GM12878 (cell line): ENCODE data around the gene PGR.

Experiments used
- ATF2 ChIP-seq: IDR thresholded peaks from 2 replicates; pipeline ENCODE4 v1.6.1; 2012; ENCODE audit warnings: low read length, inconsistent platforms
- BRCA1 ChIP-seq: IDR thresholded peaks from 2 replicates; pipeline ENCODE4 v1.6.1; 2011; ENCODE audit warnings: low read depth, low read length, improper control_type of control experiment
- CEBPB ChIP-seq, 2 experiments: fragments of 150-350 bp in 1 of 2; IDR thresholded peaks; 2 replicates each; pipeline ENCODE4 v1.6.1; 2012 to 2014; ENCODE audit warnings: low read depth in 2 of 2, low read length in 2 of 2, borderline replicate concordance in 1 of 2, inconsistent platforms in 1 of 2
- EZH2 ChIP-seq: IDR thresholded peaks from 2 replicates; pipeline ENCODE4 v1.6.1; 2012; ENCODE audit warnings: low read depth, mild to moderate bottlenecking, control low read depth, inconsistent platforms, low read length, borderline replicate concordance; ENCODE audit not compliant: control insufficient read depth
- MTA2 ChIP-seq: fragments of 450-650 bp; IDR thresholded peaks from 2 replicates; pipeline ENCODE4 v1.6.1; 2016; ENCODE audit warnings: low read depth, mild to moderate bottlenecking, moderate library complexity
- POLR2A ChIP-seq: IDR thresholded peaks from 2 replicates; pipeline ENCODE4 v1.6.1; 2011; ENCODE audit warnings: low read depth, mild to moderate bottlenecking, low read length
- POLR2AphosphoS5 ChIP-seq: IDR thresholded peaks from 2 replicates; pipeline ENCODE4 v1.6.1; 2011; ENCODE audit warnings: mild to moderate bottlenecking, low read length, inconsistent platforms
- REST ChIP-seq: IDR thresholded peaks from 2 replicates; pipeline ENCODE4 v1.6.1; 2012; ENCODE audit warnings: mild to moderate bottlenecking, low read depth, low read length
- SP1 ChIP-seq: IDR thresholded peaks from one replicate; pipeline ENCODE4 v1.6.1; 2011; ENCODE audit warnings: low read depth, low read length
- STAT3 ChIP-seq: IDR thresholded peaks from 2 replicates; pipeline ENCODE4 v1.6.1; 2011; ENCODE audit warnings: low read depth, low read length, improper control_type of control experiment
- ZBTB4 ChIP-seq: fragments of 450-650 bp; formaldehyde crosslinking; IDR thresholded peaks from 2 replicates; pipeline ENCODE4 v1.4.0; 2022; ENCODE audit warnings: mild to moderate bottlenecking, moderate library complexity
- TF ChIP-seq, protein P1 (sequence below), 3 experiments: IDR thresholded peaks in 2 of 3; conservative IDR thresholded peaks in 1 of 3; 2 replicates each; pipeline ENCODE4 v1.5.1; 2011; ENCODE audit warnings: low read depth in 3 of 3, low read length in 3 of 3, mild to moderate bottlenecking in 3 of 3, control low read depth in 2 of 3, moderate library complexity in 2 of 3, inconsistent platforms in 1 of 3, mixed read lengths in 1 of 3; ENCODE audit not compliant: control insufficient read depth in 2 of 3, insufficient read depth in 1 of 3; ENCODE audit errors: extremely low read depth in 1 of 3
- TF ChIP-seq, protein P2 (sequence below): fragments of 450-650 bp; IDR thresholded peaks from 2 replicates; pipeline ENCODE4 v1.6.1; 2016; ENCODE audit warnings: mild to moderate bottlenecking

- TF ChIP-seq MTA2: no peak
- TF ChIP-seq, protein P1, sequence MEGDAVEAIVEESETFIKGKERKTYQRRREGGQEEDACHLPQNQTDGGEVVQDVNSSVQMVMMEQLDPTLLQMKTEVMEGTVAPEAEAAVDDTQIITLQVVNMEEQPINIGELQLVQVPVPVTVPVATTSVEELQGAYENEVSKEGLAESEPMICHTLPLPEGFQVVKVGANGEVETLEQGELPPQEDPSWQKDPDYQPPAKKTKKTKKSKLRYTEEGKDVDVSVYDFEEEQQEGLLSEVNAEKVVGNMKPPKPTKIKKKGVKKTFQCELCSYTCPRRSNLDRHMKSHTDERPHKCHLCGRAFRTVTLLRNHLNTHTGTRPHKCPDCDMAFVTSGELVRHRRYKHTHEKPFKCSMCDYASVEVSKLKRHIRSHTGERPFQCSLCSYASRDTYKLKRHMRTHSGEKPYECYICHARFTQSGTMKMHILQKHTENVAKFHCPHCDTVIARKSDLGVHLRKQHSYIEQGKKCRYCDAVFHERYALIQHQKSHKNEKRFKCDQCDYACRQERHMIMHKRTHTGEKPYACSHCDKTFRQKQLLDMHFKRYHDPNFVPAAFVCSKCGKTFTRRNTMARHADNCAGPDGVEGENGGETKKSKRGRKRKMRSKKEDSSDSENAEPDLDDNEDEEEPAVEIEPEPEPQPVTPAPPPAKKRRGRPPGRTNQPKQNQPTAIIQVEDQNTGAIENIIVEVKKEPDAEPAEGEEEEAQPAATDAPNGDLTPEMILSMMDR (IDR thresholded peaks at IDR 0.05 in 2 of 3, conservative IDR thresholded peaks at IDR 0.05 in 1 of 3; ENCODE audit: control insufficient read depth in 2 of 3, extremely low read depth in 1 of 3, insufficient read depth in 1 of 3, low read depth in 3 of 3, low read length in 3 of 3): no peak
- no peak for TF ChIP-seq CEBPB (IDR thresholded peaks at IDR 0.05; ENCODE audit: borderline replicate concordance in 1 of 2, low read depth in 2 of 2, low read length in 2 of 2)
- TF ChIP-seq SP1: no peak
- TF ChIP-seq, protein P2, sequence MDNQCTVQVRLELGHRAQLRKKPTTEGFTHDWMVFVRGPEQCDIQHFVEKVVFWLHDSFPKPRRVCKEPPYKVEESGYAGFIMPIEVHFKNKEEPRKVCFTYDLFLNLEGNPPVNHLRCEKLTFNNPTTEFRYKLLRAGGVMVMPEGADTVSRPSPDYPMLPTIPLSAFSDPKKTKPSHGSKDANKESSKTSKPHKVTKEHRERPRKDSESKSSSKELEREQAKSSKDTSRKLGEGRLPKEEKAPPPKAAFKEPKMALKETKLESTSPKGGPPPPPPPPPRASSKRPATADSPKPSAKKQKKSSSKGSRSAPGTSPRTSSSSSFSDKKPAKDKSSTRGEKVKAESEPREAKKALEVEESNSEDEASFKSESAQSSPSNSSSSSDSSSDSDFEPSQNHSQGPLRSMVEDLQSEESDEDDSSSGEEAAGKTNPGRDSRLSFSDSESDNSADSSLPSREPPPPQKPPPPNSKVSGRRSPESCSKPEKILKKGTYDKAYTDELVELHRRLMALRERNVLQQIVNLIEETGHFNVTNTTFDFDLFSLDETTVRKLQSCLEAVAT: no peak
- TF ChIP-seq ZBTB4 (CRISPR knock-in tag): no peak
- no peak for TF ChIP-seq POLR2A
- no peak for TF ChIP-seq BRCA1
- TF ChIP-seq POLR2AphosphoS5: no peak
- TF ChIP-seq STAT3: no peak
- no peak for TF ChIP-seq REST
- TF ChIP-seq EZH2: no peak
- TF ChIP-seq ATF2: no peak
Observed at GRCh38 chr11:101166038-101166437, 36.4 kb upstream of the PGR start.
